GM18517 (cell line): ENCODE measurements around the gene STXBP6.
"Not testable (repeated sequence)": the region's sequence is repeated elsewhere in the genome, so short reads cannot be mapped to it uniquely, and the experiment has no call there.

Experiments
- ATAC-seq: cut with Tn5 transposase; IDR thresholded peaks from one replicate; pipeline ENCODE4 v1.9.1; 2021; ENCODE audit warnings: mild to moderate bottlenecking, moderate library complexity; ENCODE audit not compliant: unreplicated experiment

Gene STXBP6

GRCh38 chr14:24774187-24774915 is 275.6 kb downstream of the STXBP6 start:
- no peak for ATAC-seq

- not testable (repeated sequence) for ATAC-seq
Measured at GRCh38 chr14:24773564-24773963, 276.4 kb downstream of the STXBP6 start.

- no peak for ATAC-seq
Measured at GRCh38 chr14:24766434-24766833, 283.5 kb downstream of the STXBP6 start.

GRCh38 chr14:24761141-24761540 is 288.8 kb downstream of the STXBP6 start:
- no peak for ATAC-seq
